CD14-positive monocyte (primary cell): ENCODE data around the gene SNRNP27. TPM values are rescaled to one million over a fixed set of nuclear protein-coding genes. Genes with fewer than 3 reads are reported as not detected.
A peak's percentile ranks its signal among the peaks of the same experiment; 100 is the strongest.

Experiments used
- DNase-seq, 3 donors: peaks; one replicate each; pipeline ENCODE4 v3.0.0-alpha.2; 2011 to 2022
- H2AFZ ChIP-seq: 2 replicates; pipeline ENCODE4 v1.6.0; 2012; ENCODE audit warnings: mild to moderate bottlenecking, low read depth, low read length, inconsistent platforms; ENCODE audit not compliant: insufficient read depth, poor library complexity, severe bottlenecking
- H3K27ac ChIP-seq, 2 donors: 1 replicate in 1 of 2; 2 replicates in 1 of 2; pipeline ENCODE4 v1.5.1; 2012 to 2013; ENCODE audit warnings: low read length in 2 of 2, control low read depth in 1 of 2, inconsistent platforms in 1 of 2, low read depth in 1 of 2, mild to moderate bottlenecking in 1 of 2
- H3K27me3 ChIP-seq, 2 donors: one replicate each; pipeline versions ENCODE4 v1.6.0 to v1.6.1; 2011 to 2013; ENCODE audit warnings: low read length in 2 of 2; ENCODE audit not compliant: control insufficient read depth in 2 of 2, insufficient read depth in 2 of 2
- H3K36me3 ChIP-seq, 2 donors: replicated peaks in 1 of 2; 1 replicate in 1 of 2; 2 replicates in 1 of 2; pipeline versions ENCODE4 v1.5.1 to v1.6.1; 2012 to 2013; ENCODE audit warnings: low read length in 2 of 2, control low read depth in 1 of 2, inconsistent platforms in 1 of 2, mild to moderate bottlenecking in 1 of 2; ENCODE audit not compliant: insufficient read depth in 2 of 2, control insufficient read depth in 1 of 2
- H3K4me1 ChIP-seq, 2 donors: 1 replicate in 1 of 2; 2 replicates in 1 of 2; pipeline versions ENCODE4 v1.5.1 to v1.6.1; 2012 to 2013; ENCODE audit warnings: low read length in 2 of 2, control low read depth in 1 of 2, inconsistent platforms in 1 of 2, mild to moderate bottlenecking in 1 of 2, moderate library complexity in 1 of 2; ENCODE audit not compliant: insufficient read depth in 2 of 2, control insufficient read depth in 1 of 2
- H3K4me2 ChIP-seq: replicated peaks from 2 replicates; pipeline ENCODE3; 2012; ENCODE audit warnings: low read length, moderate library complexity, mild to moderate bottlenecking; ENCODE audit not compliant: poor library complexity, severe bottlenecking; ENCODE audit errors: extremely low read depth
- H3K4me3 ChIP-seq, 3 experiments: fragments of 200-600 bp in 1 of 3; sonication (generic) in 1 of 3; replicated peaks in 1 of 3; 1 replicate in 2 of 3; 2 replicates in 1 of 3; pipeline ENCODE4 v1.5.1; 2011 to 2013; ENCODE audit warnings: low read length in 3 of 3, mild to moderate bottlenecking in 3 of 3, control low read depth in 2 of 3, low read depth in 2 of 3, inconsistent platforms in 1 of 3, moderate library complexity in 1 of 3
- H3K79me2 ChIP-seq: 2 replicates; pipeline ENCODE4 v1.6.0; 2012; ENCODE audit warnings: mild to moderate bottlenecking, control low read depth, inconsistent platforms, low read length, moderate library complexity; ENCODE audit not compliant: insufficient read depth
- H3K9ac ChIP-seq: 2 replicates; pipeline ENCODE4 v1.6.0; 2017; ENCODE audit warnings: low read length, mild to moderate bottlenecking; ENCODE audit not compliant: insufficient read depth, poor library complexity, severe bottlenecking
- H3K9me3 ChIP-seq, 2 donors: replicated peaks in 1 of 2; 1 replicate in 1 of 2; 2 replicates in 1 of 2; pipeline versions ENCODE4 v1.5.1 to v1.6.1; 2012 to 2013; ENCODE audit warnings: low read length in 2 of 2, control low read depth in 1 of 2; ENCODE audit not compliant: control insufficient read depth in 1 of 2, insufficient read depth in 1 of 2
- H4K20me1 ChIP-seq: 2 replicates; pipeline ENCODE4 v1.6.0; 2012; ENCODE audit warnings: mild to moderate bottlenecking, low read length, control low read depth, moderate library complexity; ENCODE audit not compliant: insufficient read depth
- H3K27ac Mint-ChIP-seq, 7 donors: one replicate each; pipeline ENCODE4 v1.8.0; 2020; ENCODE audit warnings: mild to moderate bottlenecking in 7 of 7, mixed read lengths in 7 of 7, moderate library complexity in 6 of 7, inconsistent platforms in 2 of 7
- H3K27me3 Mint-ChIP-seq, 3 donors: one replicate each; pipeline ENCODE4 v1.8.0; 2021 to 2022; ENCODE audit warnings: low read depth in 3 of 3, mild to moderate bottlenecking in 3 of 3, mixed read lengths in 3 of 3, moderate library complexity in 3 of 3, inconsistent platforms in 1 of 3
- H3K36me3 Mint-ChIP-seq, 2 donors: one replicate each; pipeline ENCODE4 v1.8.0; 2020; ENCODE audit warnings: mixed read lengths in 2 of 2, inconsistent platforms in 1 of 2, mild to moderate bottlenecking in 1 of 2
- H3K4me1 Mint-ChIP-seq: one replicate; pipeline ENCODE4 v1.8.0; 2020; ENCODE audit warnings: mild to moderate bottlenecking, mixed read lengths
- H3K4me3 Mint-ChIP-seq, 2 donors: one replicate each; pipeline ENCODE4 v1.8.0; 2020; ENCODE audit warnings: mild to moderate bottlenecking in 2 of 2, mixed read lengths in 2 of 2, moderate library complexity in 1 of 2
- H3K9me3 Mint-ChIP-seq, 7 donors: one replicate each; pipeline ENCODE4 v1.8.0; 2020 to 2022; ENCODE audit warnings: mixed read lengths in 7 of 7, mild to moderate bottlenecking in 6 of 7, moderate library complexity in 6 of 7, inconsistent platforms in 2 of 7
- CTCF ChIP-seq: fragments of 200-600 bp; IDR thresholded peaks from one replicate; pipeline ENCODE4 v1.8.0; 2022; ENCODE audit warnings: antibody characterized with exemption, mild to moderate bottlenecking
- WGBS: methylation state at CpG from one replicate; pipeline ENCODE4 v1.1.5; 2013; ENCODE audit warnings: missing lambda C conversion rate; ENCODE audit not compliant: insufficient coverage; 5-methylcytosine and 5-hydroxymethylcytosine counted together
- intact Hi-C, 2 donors: fragments of 100-400 bp; cut with micrococcal nuclease; formaldehyde crosslinking; loops; one replicate each; pipeline versions ENCODE4 v1.15.0 to v1.15.1; 2023
- polyA plus RNA-seq, 3 donors: library from polyadenylated mRNA; depleted of rRNA in 1 of 3; unstranded in 2 of 3; stranded (reverse) in 1 of 3; fragments of 300-500 nt in 2 of 3; fragments of >200 nt in 1 of 3; fragmentation: Illumina TruSeq in 2 of 3; gene quantifications; 1 replicate in 2 of 3; 2 replicates in 1 of 3; pipeline ENCODE4 v1.2.3, GENCODE V29; 2012 to 2021

Gene SNRNP27
- polyA plus RNA-seq, 3 donors, result 15.6 to 54.8 (median 47.4) TPM

GRCh38 chr2:69948032-69948962, 54.5 kb downstream of the SNRNP27 start:
- Histone ChIP-seq H3K9me3 (no peaks in the 10 kb centered on the region), H3K27ac (peak overlapping the region; percentile 11 to 92), H3K4me3 (no peak overlapping the region), H3K36me3 (peaks cover 2% of the 10 kb centered on the region in 2 donors), H3K79me2 (no peaks in the 10 kb centered on the region), H2AFZ (peak overlapping the region; percentile 62), H4K20me1 (no peaks in the 10 kb centered on the region), H3K27me3 (no peaks in the 10 kb centered on the region), H3K4me1 (peaks cover 70 to 75% of the 10 kb centered on the region in 2 donors), H3K4me2 (peak overlapping the region; percentile 21), H3K9ac (no peak overlapping the region)
- Mint-ChIP-seq H3K4me1 (peaks cover 71% of the 10 kb centered on the region), H3K9me3 (peaks cover 0 to 2% (median 0%) of the 10 kb centered on the region in 7 donors), H3K27me3 (no peaks in the 10 kb centered on the region), H3K27ac (peak overlapping the region in 6 of 7 donors; percentile 5 to 98 (median 97)), H3K36me3 (peaks cover 11 to 15% of the 10 kb centered on the region in 2 donors), H3K4me3 (peak overlapping the region in 1 of 2 donors; percentile 23)
- WGBS, result 55% methylated on average over 28 of the region's 35 CpGs
- no peak for DNase-seq
- no peak for TF ChIP-seq CTCF
- intact Hi-C loops, result loop anchor here in 1 of 2 donors (5.0 kb wide), 1 partner anchor 36 kb away; no protein-coding TSS in a partner anchor

- intact Hi-C loops, result loop anchor here in 1 of 2 donors (5.0 kb wide), 1 partner anchor 37 kb away; no protein-coding TSS in a partner anchor
- H3K27me3 Mint-ChIP-seq, result no peaks in the 10 kb centered on the region
- no peaks in the 10 kb centered on the region for H3K79me2 ChIP-seq
- WGBS, result 97% methylated on average over 11 of the region's 21 CpGs
- H3K27ac Mint-ChIP-seq, result peak overlapping the region in 4 of 7 donors; percentile 9 to 81 (median 40)
- H3K9me3 Mint-ChIP-seq, result peaks cover 0 to 2% (median 0%) of the 10 kb centered on the region in 7 donors
- peak overlapping the region in 1 of 2 donors; percentile 60 for H3K4me3 Mint-ChIP-seq
- no peaks in the 10 kb centered on the region for H3K36me3 ChIP-seq
- H3K27me3 ChIP-seq, result no peaks in the 10 kb centered on the region
- no peaks in the 10 kb centered on the region for H3K9me3 ChIP-seq
- peaks cover 63 to 73% of the 10 kb centered on the region in 2 donors for H3K4me1 ChIP-seq
- H3K4me3 ChIP-seq, result no peak overlapping the region
- peaks cover 4 to 7% of the 10 kb centered on the region in 2 donors for H3K36me3 Mint-ChIP-seq
- H3K27ac ChIP-seq, result no peak overlapping the region
- H3K4me2 ChIP-seq, result peak overlapping the region; percentile 21
- TF ChIP-seq CTCF, result no peak
- H4K20me1 ChIP-seq, result no peaks in the 10 kb centered on the region
- peaks cover 68% of the 10 kb centered on the region for H3K4me1 Mint-ChIP-seq
- no peak for DNase-seq
- peak overlapping the region; percentile 62 for H2AFZ ChIP-seq
- H3K9ac ChIP-seq, result no peak overlapping the region
Observed at GRCh38 chr2:69948963-69949645, 55.3 kb downstream of the SNRNP27 start.
